HFFc6 (cell line): ENCODE results near the gene MATCAP1. TPM values are rescaled to one million over a fixed set of nuclear protein-coding genes. Genes with fewer than 3 reads are reported as not detected.
A peak's percentile ranks its signal among the peaks of the same experiment; 100 is the strongest.

Experiments used
- DNase-seq: peaks from one replicate; pipeline ENCODE4 v3.0.0-alpha.2; 2018
- H3K27ac Mint-ChIP-seq: 2 replicates; pipeline ENCODE4 v1.8.0; 2020; ENCODE audit warnings: mild to moderate bottlenecking, mixed read lengths
- H3K27me3 Mint-ChIP-seq: 2 replicates; pipeline ENCODE4 v1.8.0; 2021; ENCODE audit warnings: mild to moderate bottlenecking, moderate library complexity, mixed read lengths; ENCODE audit not compliant: insufficient read depth
- H3K36me3 Mint-ChIP-seq: 2 replicates; pipeline ENCODE4 v1.8.0; 2021; ENCODE audit warnings: low read depth, mixed read lengths
- H3K4me1 Mint-ChIP-seq: 2 replicates; pipeline ENCODE4 v1.8.0; 2020; ENCODE audit warnings: low read depth, mixed read lengths
- H3K4me3 Mint-ChIP-seq: 2 replicates; pipeline ENCODE4 v1.8.0; 2020; ENCODE audit warnings: mild to moderate bottlenecking, moderate library complexity, mixed read lengths
- H3K9me3 Mint-ChIP-seq: 2 replicates; pipeline ENCODE4 v1.8.0; 2020; ENCODE audit warnings: mild to moderate bottlenecking, mixed read lengths
- total RNA-seq, 6 experiments: library from RNA; stranded (reverse); fragmentation: NEBNext Ultra II Directional; extraction: Animal tissue kit (Norgen Biotek cat#: 25700); gene quantifications; 2 replicates in 1 of 6; 3 replicates in 5 of 6; pipeline ENCODE4 v1.2.3, GENCODE V29; 2021
- TF ChIP-seq, protein P1 (sequence below): fragments of 200-600 bp; sonication (generic); IDR thresholded peaks from 2 replicates; pipeline ENCODE4 v1.5.0; 2021; ENCODE audit warnings: antibody characterized with exemption, mild to moderate bottlenecking

Gene MATCAP1
- total RNA-seq, 6 experiments from 2014 or later, result 9.6 to 13.8 (median 11.6) TPM

DNA sequence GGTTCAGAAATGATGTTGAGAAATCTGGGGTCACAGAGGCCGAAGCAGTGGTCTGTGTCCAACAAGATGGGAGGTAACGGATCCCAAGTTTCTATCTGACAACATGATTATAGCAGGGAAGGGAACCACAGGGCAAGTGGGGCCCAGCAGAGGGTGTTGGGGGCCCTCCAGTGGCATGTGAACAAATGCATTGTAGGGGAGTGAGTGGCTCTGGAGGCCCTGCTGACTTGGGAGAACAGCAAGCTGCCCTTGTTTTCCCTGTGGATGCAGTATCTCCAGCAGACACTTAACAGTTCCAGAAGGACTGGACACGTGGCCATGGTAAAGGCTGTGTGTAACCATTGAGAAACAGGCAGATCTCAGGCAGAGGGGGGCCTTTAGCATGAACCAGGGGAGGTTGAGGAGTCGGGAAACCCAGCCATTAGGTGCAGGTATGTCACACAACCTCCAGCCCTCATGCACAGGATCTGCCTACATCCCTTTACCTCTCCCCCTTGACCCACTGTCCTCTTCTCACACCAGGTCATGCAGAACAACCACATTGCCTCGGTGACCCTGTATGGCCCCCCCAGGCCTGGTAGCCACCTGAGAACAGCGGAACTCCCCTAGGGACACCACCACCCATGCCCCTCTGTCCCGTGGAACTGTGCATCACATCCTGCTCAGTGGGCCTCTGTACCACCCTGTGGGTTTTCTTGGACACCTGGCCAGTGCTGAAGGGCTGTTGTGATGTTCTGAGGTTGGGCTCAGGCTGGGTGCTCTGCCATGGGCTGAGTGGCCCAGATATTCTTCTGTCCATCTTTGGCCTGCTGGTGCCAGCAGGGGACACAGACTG lies 37.0 kb downstream of the MATCAP1 start:
- H3K27ac Mint-ChIP-seq, result peak overlapping the region; percentile 20; the same call in 1 of the 2 replicates
- no peaks in the 10 kb centered on the region for H3K9me3 Mint-ChIP-seq
- peaks cover 21% of the 10 kb centered on the region for H3K4me1 Mint-ChIP-seq
- TF ChIP-seq, protein P1, sequence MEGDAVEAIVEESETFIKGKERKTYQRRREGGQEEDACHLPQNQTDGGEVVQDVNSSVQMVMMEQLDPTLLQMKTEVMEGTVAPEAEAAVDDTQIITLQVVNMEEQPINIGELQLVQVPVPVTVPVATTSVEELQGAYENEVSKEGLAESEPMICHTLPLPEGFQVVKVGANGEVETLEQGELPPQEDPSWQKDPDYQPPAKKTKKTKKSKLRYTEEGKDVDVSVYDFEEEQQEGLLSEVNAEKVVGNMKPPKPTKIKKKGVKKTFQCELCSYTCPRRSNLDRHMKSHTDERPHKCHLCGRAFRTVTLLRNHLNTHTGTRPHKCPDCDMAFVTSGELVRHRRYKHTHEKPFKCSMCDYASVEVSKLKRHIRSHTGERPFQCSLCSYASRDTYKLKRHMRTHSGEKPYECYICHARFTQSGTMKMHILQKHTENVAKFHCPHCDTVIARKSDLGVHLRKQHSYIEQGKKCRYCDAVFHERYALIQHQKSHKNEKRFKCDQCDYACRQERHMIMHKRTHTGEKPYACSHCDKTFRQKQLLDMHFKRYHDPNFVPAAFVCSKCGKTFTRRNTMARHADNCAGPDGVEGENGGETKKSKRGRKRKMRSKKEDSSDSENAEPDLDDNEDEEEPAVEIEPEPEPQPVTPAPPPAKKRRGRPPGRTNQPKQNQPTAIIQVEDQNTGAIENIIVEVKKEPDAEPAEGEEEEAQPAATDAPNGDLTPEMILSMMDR, result peak; percentile 21; the same call in 1 of the 2 replicates
- H3K4me3 Mint-ChIP-seq, result no peak overlapping the region
- peaks cover 5% of the 10 kb centered on the region for H3K27me3 Mint-ChIP-seq
- peaks cover 17% of the 10 kb centered on the region for H3K36me3 Mint-ChIP-seq
- no peak for DNase-seq

DNA sequence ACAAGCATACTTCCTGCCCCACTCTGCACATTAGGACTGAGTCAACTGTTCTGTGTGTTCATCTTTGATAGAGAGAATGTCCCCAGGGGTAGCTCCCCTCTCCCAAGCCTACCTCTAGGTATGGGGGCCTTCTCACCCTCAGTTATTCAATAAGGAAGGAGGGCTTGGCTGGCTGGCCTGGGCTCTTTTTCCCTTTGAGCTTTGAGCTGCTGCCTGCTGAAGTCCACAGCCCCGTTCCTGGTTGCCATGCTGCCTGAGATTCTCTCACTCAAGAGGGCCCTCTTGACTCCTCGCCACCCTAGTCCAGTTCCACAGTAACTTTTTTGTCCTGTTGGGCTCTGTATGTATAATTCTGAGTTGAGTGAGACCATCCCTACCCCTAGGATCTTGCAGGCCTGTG lies 38.0 kb downstream of the MATCAP1 start:
- Mint-ChIP-seq H3K4me3 (no peak overlapping the region), H3K9me3 (no peaks in the 10 kb centered on the region)

DNA sequence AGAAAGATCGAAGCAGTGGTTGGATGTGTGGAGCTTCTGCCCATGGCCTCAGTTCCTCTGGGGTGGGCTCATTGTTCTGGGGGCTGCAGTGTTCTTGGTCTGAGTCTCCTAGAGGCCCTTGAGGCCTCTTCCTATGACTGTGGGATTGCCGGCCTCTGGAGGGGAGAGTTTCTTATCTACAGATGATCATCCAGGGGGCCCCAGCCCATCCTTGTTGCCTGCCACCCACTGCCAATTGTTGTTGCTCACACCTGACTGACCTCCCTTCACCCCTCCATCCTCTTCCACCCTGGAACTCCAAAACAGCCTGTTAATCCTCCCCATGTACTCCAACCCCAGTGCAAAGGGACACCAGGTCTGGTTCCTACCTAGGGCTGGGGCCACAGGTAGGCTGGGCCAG lies 38.8 kb downstream of the MATCAP1 start:
- TF ChIP-seq, protein P1, result no peak
- H3K27ac Mint-ChIP-seq, result no peak overlapping the region
- H3K4me1 Mint-ChIP-seq, result peaks cover 13% of the 10 kb centered on the region
- peaks cover 5% of the 10 kb centered on the region for H3K27me3 Mint-ChIP-seq
- H3K36me3 Mint-ChIP-seq, result peaks cover 28% of the 10 kb centered on the region
- no peak overlapping the region for H3K4me3 Mint-ChIP-seq
- DNase-seq, result no peak
- no peaks in the 10 kb centered on the region for H3K9me3 Mint-ChIP-seq

More for the DNA sequence above, 38.0 kb downstream of the MATCAP1 start:
- H3K36me3 Mint-ChIP-seq, result peaks cover 23% of the 10 kb centered on the region
- no peak for DNase-seq
- TF ChIP-seq, protein P1, result no peak
- peaks cover 5% of the 10 kb centered on the region for H3K27me3 Mint-ChIP-seq
- peaks cover 13% of the 10 kb centered on the region for H3K4me1 Mint-ChIP-seq
- peak overlapping the region; percentile 28 for H3K27ac Mint-ChIP-seq

DNA sequence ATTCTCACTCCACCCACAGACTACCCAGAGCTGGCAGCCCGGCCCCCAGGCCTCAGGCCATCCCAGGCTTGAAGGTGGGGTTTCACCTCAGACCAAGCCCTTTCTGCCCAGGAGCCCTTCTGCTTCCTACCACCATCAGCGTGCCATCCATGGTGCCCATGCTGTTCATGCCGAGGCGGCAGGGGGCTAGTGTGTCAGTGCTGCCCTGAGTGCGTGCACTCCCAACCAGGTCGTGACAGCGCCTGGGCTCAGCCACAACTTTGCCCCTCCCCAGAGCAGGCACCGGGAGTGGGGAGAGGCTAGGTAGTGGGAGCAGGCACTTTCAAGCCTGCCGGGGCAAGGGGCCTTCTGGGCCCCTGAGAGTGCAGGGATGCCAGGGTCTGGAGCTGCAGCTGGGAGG lies 41.4 kb downstream of the MATCAP1 start:
- Mint-ChIP-seq H3K4me3 (no peak overlapping the region), H3K27me3 (peaks cover 2% of the 10 kb centered on the region), H3K9me3 (no peaks in the 10 kb centered on the region), H3K4me1 (no peaks in the 10 kb centered on the region), H3K27ac (no peak overlapping the region), H3K36me3 (peaks cover 20% of the 10 kb centered on the region)
- TF ChIP-seq, protein P1, result no peak
- DNase-seq, result no peak

DNA sequence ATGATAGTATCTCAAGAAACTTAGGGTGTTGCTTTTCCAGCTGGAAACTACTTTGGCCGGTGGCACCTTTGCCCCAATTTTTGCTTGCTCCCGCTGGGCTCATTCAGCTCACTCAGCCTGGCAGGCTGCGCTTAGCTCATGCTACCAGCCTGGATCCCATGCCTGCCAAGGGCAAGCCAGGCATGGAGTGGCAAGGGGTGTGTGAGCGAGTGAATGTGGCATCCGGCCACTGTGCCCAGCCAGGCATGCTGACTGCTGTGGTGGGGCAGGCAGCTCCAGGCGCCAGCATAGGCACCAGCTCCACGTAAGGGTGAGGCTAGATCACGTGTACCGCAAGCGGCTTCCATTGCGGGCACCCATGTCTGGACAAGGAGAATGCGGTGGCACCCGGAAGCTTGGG lies 42.4 kb downstream of the MATCAP1 start:
- H3K27ac Mint-ChIP-seq, result no peak overlapping the region
- peaks cover 20% of the 10 kb centered on the region for H3K36me3 Mint-ChIP-seq
- no peak for DNase-seq
- H3K9me3 Mint-ChIP-seq, result no peaks in the 10 kb centered on the region
- H3K27me3 Mint-ChIP-seq, result peaks cover 2% of the 10 kb centered on the region
- H3K4me1 Mint-ChIP-seq, result no peaks in the 10 kb centered on the region
- TF ChIP-seq, protein P1, result no peak
- no peak overlapping the region for H3K4me3 Mint-ChIP-seq
